ENCODE data around the gene LAGE3. TPM values are rescaled to one million over a fixed set of nuclear protein-coding genes. Genes with fewer than 3 reads are reported as not detected.

The LAGE3 gene
- total and polyA plus RNA-seq, 12 donors, result 11.3 to 101 (median 41.7) TPM

DNA sequence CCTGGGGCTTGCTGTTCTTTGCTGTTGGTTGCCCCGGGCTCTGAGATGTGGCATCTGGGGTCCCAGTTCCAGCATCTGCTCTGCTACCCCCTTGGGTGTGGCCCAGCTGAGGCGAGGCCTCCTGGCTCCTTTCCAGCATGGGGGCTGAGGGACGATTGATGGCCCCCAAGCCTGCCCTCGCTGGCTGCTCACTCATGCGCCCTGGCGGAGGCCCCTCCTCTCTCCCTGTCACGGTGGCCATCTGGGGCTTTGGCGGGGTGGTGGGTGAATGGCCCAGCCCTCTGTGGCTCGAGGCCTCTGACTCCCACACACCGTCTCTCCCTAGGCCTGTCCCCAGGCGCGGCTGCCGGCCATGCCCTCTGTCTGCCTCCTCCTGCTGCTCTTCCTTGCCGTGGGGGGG, 19.2 kb downstream of the LAGE3 start:
- H3K27me3 ChIP-seq, result no peaks in the 10 kb centered on the region
- no peaks in the 10 kb centered on the region for H3K4me1 ChIP-seq (replicated peaks in 1 of 2)
- peaks cover 0 to 9% of the 10 kb centered on the region in 2 donors for H3K36me3 ChIP-seq (replicated peaks in 1 of 2)
- no peak for TF ChIP-seq POLR2A (IDR thresholded peaks at IDR 0.05)
- TF ChIP-seq, protein P1, sequence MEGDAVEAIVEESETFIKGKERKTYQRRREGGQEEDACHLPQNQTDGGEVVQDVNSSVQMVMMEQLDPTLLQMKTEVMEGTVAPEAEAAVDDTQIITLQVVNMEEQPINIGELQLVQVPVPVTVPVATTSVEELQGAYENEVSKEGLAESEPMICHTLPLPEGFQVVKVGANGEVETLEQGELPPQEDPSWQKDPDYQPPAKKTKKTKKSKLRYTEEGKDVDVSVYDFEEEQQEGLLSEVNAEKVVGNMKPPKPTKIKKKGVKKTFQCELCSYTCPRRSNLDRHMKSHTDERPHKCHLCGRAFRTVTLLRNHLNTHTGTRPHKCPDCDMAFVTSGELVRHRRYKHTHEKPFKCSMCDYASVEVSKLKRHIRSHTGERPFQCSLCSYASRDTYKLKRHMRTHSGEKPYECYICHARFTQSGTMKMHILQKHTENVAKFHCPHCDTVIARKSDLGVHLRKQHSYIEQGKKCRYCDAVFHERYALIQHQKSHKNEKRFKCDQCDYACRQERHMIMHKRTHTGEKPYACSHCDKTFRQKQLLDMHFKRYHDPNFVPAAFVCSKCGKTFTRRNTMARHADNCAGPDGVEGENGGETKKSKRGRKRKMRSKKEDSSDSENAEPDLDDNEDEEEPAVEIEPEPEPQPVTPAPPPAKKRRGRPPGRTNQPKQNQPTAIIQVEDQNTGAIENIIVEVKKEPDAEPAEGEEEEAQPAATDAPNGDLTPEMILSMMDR (IDR thresholded peaks at IDR 0.05), result no peak
- WGBS, 4 donors, result 61 to 82% (median 73%) methylated on average over 7 to 14 of the region's 14 CpGs
- no peak overlapping the region for H3K4me3 ChIP-seq
- DNase-seq, result no peak
- no peaks in the 10 kb centered on the region for H3K9me3 ChIP-seq (replicated peaks in 1 of 3)
- intact Hi-C loops (cut with DNase I), result no loop called here
- H3K27ac ChIP-seq, result peak overlapping the region in 1 of 5 donors; percentile 20

DNA sequence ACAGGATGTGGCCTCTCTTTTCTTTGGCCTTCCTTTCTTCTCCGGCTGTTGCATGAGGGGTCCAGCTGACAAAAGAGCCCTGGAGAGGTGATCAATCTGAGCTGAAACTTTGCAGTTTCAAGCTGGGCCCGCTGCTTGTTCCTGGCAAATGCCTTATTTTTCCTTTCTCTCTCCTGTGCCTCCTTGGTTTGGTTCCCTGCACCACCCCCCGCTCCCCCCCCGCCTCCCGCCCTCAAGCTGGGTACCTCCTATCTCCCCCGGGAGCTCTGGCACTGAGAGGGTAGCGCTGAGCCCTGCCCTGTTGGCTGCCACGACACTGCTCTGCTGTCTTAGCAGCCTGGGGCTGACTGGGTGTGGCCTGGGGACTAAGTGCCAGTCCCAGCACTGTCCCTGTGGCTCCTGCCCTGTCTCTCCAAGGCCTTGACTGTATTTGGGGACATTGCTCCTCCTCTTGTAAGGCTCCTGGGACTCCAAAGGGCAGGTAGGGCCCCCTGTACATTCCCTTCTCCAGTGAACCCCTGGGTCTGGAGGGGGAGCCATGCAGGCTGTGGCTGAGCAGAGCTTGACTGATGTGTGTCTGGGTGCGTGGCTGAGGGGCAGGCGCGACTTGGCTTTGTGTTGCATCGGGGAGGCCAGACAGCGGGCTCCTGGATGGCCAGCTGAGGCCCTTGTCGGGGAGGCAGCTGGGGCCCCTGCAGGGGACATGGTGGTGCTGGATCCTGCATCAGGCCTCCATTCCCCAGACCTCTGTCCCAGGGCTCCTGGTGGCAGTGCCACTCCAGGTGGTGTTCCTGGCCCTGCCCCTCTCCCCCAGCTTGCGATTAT, 19.9 kb downstream of the LAGE3 start:
- Histone ChIP-seq H3K27ac (peak overlapping the region in 2 of 5 donors; percentile 16 to 66), H3K9me3 (replicated peaks in 1 of 3) (no peaks in the 10 kb centered on the region), H3K27me3 (no peaks in the 10 kb centered on the region), H3K4me3 (peak overlapping the region in 2 of 4 donors; percentile 34 to 66), H3K36me3 (replicated peaks in 1 of 2) (peaks cover 0 to 2% of the 10 kb centered on the region in 2 donors), H3K4me1 (replicated peaks in 1 of 2) (no peaks in the 10 kb centered on the region)
- 10 to 66% (median 45%) methylated on average over 5 to 15 of the region's 15 CpGs for WGBS, 4 donors
- no peak for TF ChIP-seq POLR2A (IDR thresholded peaks at IDR 0.05)
- TF ChIP-seq, protein P1 (IDR thresholded peaks at IDR 0.05), result no peak
- DNase-seq, result peak in 6 of 7 donors; percentile 55 to 76 (median 66)
- intact Hi-C loops (cut with DNase I), result no loop called here

DNA sequence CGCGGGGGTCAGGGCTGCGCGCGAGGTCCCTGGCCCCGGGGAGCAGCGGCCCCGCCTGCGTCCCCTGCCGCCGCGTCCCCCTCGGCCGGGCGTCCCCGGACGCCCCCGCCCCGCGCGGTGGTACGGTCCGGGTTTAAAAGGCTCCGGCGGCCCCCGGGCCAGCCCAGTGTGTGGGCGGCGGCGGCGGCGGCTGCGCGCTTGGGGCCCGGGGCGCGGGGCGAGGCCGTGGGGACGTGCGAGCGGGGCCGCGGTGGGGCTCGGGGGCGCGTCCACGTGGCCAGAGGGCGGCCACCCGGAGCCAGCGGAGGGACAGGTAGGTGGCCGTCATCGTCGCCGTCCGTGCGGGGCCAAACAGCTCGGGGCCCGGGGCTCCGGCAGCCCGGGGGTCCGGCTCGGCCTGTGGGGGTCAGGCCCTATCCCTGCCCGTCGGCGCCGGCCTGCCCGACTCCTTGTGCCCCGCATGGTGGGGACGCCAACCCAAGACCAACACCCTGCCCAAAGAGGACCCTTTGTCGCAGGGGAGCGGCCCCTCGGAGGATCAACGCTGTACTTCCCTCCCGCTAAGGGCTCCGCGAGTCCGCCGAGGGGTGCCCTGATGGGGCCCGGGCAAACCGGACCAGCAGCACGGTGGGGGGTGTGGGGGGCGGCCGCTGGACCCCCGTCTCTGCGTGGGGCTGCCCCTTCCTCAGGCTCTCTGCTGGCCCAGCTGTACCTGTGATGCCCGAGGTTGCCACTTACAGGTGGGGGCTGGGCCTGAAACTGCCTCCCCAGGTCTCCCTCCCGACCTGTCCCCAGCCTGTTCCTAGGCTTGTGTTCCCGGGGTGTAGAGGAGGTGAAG, 20.7 kb downstream of the LAGE3 start, which contains the start of gene PLXNA3:
PLXNA3 (plus strand) TSS at position 166 of the 838 bp plus-strand sequence. CDS start 1,903 bp downstream, outside the sequence.
- WGBS, 4 donors, result 0 to 44% (median 15%) methylated on average over 2 to 61 of the region's 88 CpGs
- intact Hi-C loops (cut with DNase I), result no loop called here
- Histone ChIP-seq H3K36me3 (replicated peaks in 1 of 2) (no peaks in the 10 kb centered on the region), H3K9me3 (replicated peaks in 1 of 3) (no peaks in the 10 kb centered on the region), H3K27me3 (no peaks in the 10 kb centered on the region), H3K4me3 (peak within 1 kb of the TSS in 2 of 4 donors; percentile 34 to 66), H3K27ac (peak within 1 kb of the TSS in 2 of 5 donors; percentile 66 to 84), H3K4me1 (replicated peaks in 1 of 2) (no peaks in the 10 kb centered on the region)
- TF ChIP-seq POLR2A (IDR thresholded peaks at IDR 0.05), result peak; percentile 55 to 79
- TF ChIP-seq, protein P1 (IDR thresholded peaks at IDR 0.05), result no peak
- DNase-seq, result peak in 3 of 7 donors; percentile 33 to 62 (median 40)
